CD8-positive, alpha-beta memory T cell (primary cell): ENCODE measurements around the gene MIPEP. TPM values are rescaled to one million over a fixed set of nuclear protein-coding genes. Genes with fewer than 3 reads are reported as not detected.

Experiments
- CTCF ChIA-PET: fragments of 350-600 bp; sonication (Branson Sonifier 250); formaldehyde crosslinking; loops from one replicate; lab custom pipeline; 2021; ENCODE audit warnings: antibody characterized with exemption; lab: Charles Lee
- POLR2A ChIA-PET: fragments of 350-600 bp; sonication (Branson Sonifier 250); formaldehyde crosslinking; loops from one replicate; lab custom pipeline; 2021; ENCODE audit warnings: antibody characterized with exemption; lab: Charles Lee
- DNase-seq, 5 donors: peaks; one replicate each; pipeline versions ENCODE4 v3.0.0 to v3.0.0-alpha.2; 2020 to 2022; ENCODE audit warnings: mixed read lengths in 1 of 5
- H3K27ac ChIP-seq: one replicate; pipeline ENCODE4 v1.7.0; 2013; ENCODE audit warnings: low read depth, mild to moderate bottlenecking, low read length, moderate library complexity
- H3K27me3 ChIP-seq: 2 replicates; pipeline ENCODE4 v1.7.0; 2013; ENCODE audit warnings: low read length, mild to moderate bottlenecking; ENCODE audit not compliant: insufficient read depth, poor library complexity, severe bottlenecking
- H3K36me3 ChIP-seq: 2 replicates; pipeline ENCODE4 v1.7.0; 2013; ENCODE audit warnings: mild to moderate bottlenecking, low read length, moderate library complexity; ENCODE audit not compliant: insufficient read depth
- H3K4me1 ChIP-seq: 2 replicates; pipeline ENCODE4 v1.7.0; 2013; ENCODE audit warnings: mild to moderate bottlenecking, low read length, moderate library complexity; ENCODE audit not compliant: insufficient read depth
- H3K4me3 ChIP-seq: 2 replicates; pipeline ENCODE4 v1.7.0; 2013; ENCODE audit warnings: mild to moderate bottlenecking, low read length
- H3K9me3 ChIP-seq: 2 replicates; pipeline ENCODE4 v1.7.0; 2013; ENCODE audit warnings: mild to moderate bottlenecking, low read length
- H3K27ac Mint-ChIP-seq, 8 donors: one replicate each; pipeline ENCODE4 v1.8.0; 2020 to 2021; ENCODE audit warnings: mixed read lengths in 8 of 8, mild to moderate bottlenecking in 6 of 8, inconsistent platforms in 3 of 8, moderate library complexity in 3 of 8
- H3K27me3 Mint-ChIP-seq, 2 donors: one replicate each; pipeline ENCODE4 v1.8.0; 2020 to 2021; ENCODE audit warnings: mixed read lengths in 2 of 2, mild to moderate bottlenecking in 1 of 2, moderate library complexity in 1 of 2
- H3K36me3 Mint-ChIP-seq, 3 donors: one replicate each; pipeline ENCODE4 v1.8.0; 2020 to 2021; ENCODE audit warnings: mixed read lengths in 3 of 3, inconsistent platforms in 1 of 3, mild to moderate bottlenecking in 1 of 3
- H3K4me1 Mint-ChIP-seq, 3 donors: one replicate each; pipeline ENCODE4 v1.8.0; 2020 to 2021; ENCODE audit warnings: mixed read lengths in 3 of 3, inconsistent platforms in 1 of 3, mild to moderate bottlenecking in 1 of 3
- H3K4me3 Mint-ChIP-seq, 7 donors: one replicate each; pipeline ENCODE4 v1.8.0; 2020 to 2021; ENCODE audit warnings: mixed read lengths in 7 of 7, mild to moderate bottlenecking in 6 of 7, moderate library complexity in 4 of 7, inconsistent platforms in 2 of 7
- H3K9me3 Mint-ChIP-seq, 5 donors: one replicate each; pipeline ENCODE4 v1.8.0; 2020 to 2022; ENCODE audit warnings: mixed read lengths in 5 of 5, mild to moderate bottlenecking in 3 of 5, moderate library complexity in 2 of 5, inconsistent platforms in 1 of 5
- polyA plus RNA-seq: library from polyadenylated mRNA; unstranded; fragments of 300-500 nt; fragmentation: Illumina TruSeq; gene quantifications from one replicate; pipeline ENCODE4 v1.2.3, GENCODE V29; 2021
- total RNA-seq, 2 experiments: library from RNA; stranded (reverse); gene quantifications; one replicate each; pipeline ENCODE4 v1.2.3, GENCODE V29; 2021

Gene MIPEP
- total and polyA plus RNA-seq, 3 experiments from 2014 or later = 17.9 to 23.7 (median 18.8) TPM

DNA sequence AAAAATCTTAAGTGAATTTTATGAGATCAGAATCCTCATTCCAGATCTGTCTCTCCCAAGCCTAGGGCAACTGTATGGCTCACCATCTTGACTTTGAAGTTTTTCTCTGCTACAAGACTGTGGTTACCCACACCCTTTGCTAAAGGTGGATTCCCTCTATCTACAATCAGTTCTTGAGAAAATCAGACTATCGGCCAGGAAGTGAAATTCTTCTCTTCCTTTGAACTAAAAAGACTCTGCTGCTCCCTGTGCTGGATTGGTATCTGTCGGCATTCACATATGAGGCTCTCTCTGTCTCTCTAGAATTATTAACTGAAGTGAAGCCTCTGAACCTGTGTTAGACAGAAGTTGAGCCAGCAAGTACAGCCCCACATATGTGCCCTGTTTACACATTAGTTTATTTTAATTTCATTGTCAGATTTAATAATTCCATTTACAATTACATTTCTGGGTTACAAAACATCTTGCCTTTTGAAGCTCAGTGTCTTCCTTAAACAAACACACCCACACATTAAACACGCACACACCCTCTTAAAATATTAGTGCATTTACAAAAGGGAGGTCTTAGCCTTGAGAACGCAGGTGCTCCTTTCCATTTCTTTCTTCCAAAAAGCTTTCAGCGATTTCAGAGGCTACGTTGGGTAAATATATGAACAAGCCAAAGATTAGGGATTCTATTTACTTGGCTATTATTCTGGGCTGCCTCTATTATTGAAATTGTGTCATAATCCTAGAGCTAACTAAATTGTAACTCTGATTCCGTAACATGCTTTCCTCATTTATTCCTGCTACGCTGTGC is 145.7 kb downstream of the MIPEP start:
- Histone ChIP-seq H3K9me3 (no peaks in the 10 kb centered on the region), H3K4me3 (no peak overlapping the region), H3K27me3 (no peaks in the 10 kb centered on the region), H3K4me1 (peaks cover 17% of the 10 kb centered on the region), H3K27ac (no peak overlapping the region), H3K36me3 (no peaks in the 10 kb centered on the region)
- Mint-ChIP-seq H3K27ac (peak overlapping the region in 2 of 8 donors; percentile 56 to 83), H3K4me3 (peak overlapping the region in 1 of 7 donors; percentile 1), H3K27me3 (no peaks in the 10 kb centered on the region), H3K36me3 (peaks cover 4 to 10% (median 4%) of the 10 kb centered on the region in 3 donors), H3K9me3 (no peaks in the 10 kb centered on the region), H3K4me1 (peaks cover 10 to 21% (median 18%) of the 10 kb centered on the region in 3 donors)
- ChIA-PET POLR2A (no interaction called here), CTCF (no interaction called here)
- peak in 2 of 5 donors; percentile 13 to 43 for DNase-seq

DNA sequence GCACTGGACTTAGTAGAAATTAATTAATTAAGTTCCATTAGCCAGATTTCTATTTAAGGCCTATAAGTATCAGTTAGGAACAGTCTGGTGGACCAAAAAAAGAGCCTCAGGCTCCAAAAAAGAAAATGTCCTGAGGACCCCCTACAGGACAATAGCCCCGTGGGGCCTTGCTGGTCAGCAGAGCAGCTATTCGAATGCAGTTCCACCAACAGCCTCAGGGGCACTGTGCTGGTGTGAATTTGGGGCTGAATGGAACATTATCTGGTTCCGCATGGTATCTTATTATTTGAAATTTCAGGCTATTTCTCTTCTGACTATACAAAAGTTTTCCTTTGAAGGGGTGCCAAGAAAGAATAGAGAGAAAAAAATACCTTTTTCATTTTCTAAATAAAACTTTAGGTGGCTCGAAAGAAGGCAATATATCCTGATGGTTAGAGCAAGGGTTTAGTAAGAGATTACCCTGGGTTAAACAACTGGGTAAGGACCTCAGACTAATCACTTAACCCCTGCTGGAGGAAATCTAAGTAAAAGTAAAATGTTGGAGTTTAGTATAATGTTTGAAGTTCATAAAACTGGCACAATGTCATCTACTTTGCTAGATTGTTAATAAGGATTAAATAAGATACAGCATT is 147.2 kb downstream of the MIPEP start:
- Histone ChIP-seq H3K27me3 (no peaks in the 10 kb centered on the region), H3K4me3 (no peak overlapping the region), H3K36me3 (no peaks in the 10 kb centered on the region), H3K27ac (no peak overlapping the region), H3K9me3 (no peaks in the 10 kb centered on the region), H3K4me1 (peaks cover 17% of the 10 kb centered on the region)
- H3K27me3 Mint-ChIP-seq = no peaks in the 10 kb centered on the region
- no peaks in the 10 kb centered on the region for H3K9me3 Mint-ChIP-seq
- H3K4me3 Mint-ChIP-seq = no peak overlapping the region
- peaks cover 4 to 8% (median 4%) of the 10 kb centered on the region in 3 donors for H3K36me3 Mint-ChIP-seq
- no peak for DNase-seq
- ChIA-PET POLR2A (no interaction called here), CTCF (no interaction called here)
- H3K27ac Mint-ChIP-seq = no peak overlapping the region
- H3K4me1 Mint-ChIP-seq = peaks cover 10 to 21% (median 18%) of the 10 kb centered on the region in 3 donors

GRCh38 chr13:23740002-23740401 is 149.2 kb downstream of the MIPEP start:
- ChIA-PET POLR2A (no interaction called here), CTCF (no interaction called here)
- H3K4me1 Mint-ChIP-seq = peaks cover 10 to 21% (median 18%) of the 10 kb centered on the region in 3 donors
- Histone ChIP-seq H3K4me3 (no peak overlapping the region), H3K9me3 (no peaks in the 10 kb centered on the region), H3K36me3 (no peaks in the 10 kb centered on the region), H3K27ac (no peak overlapping the region), H3K27me3 (no peaks in the 10 kb centered on the region), H3K4me1 (peaks cover 17% of the 10 kb centered on the region)
- H3K27me3 Mint-ChIP-seq = no peaks in the 10 kb centered on the region
- H3K36me3 Mint-ChIP-seq = peaks cover 4 to 10% (median 5%) of the 10 kb centered on the region in 3 donors
- DNase-seq = no peak
- H3K4me3 Mint-ChIP-seq = no peak overlapping the region
- H3K9me3 Mint-ChIP-seq = no peaks in the 10 kb centered on the region
- H3K27ac Mint-ChIP-seq = peak overlapping the region in 1 of 8 donors; percentile 6

- Mint-ChIP-seq H3K36me3 (peaks cover 4 to 10% (median 5%) of the 10 kb centered on the region in 3 donors), H3K4me3 (no peak overlapping the region), H3K27me3 (no peaks in the 10 kb centered on the region), H3K9me3 (no peaks in the 10 kb centered on the region), H3K4me1 (peaks cover 10 to 21% (median 18%) of the 10 kb centered on the region in 3 donors), H3K27ac (peak overlapping the region in 1 of 8 donors; percentile 6)
- peaks cover 17% of the 10 kb centered on the region for H3K4me1 ChIP-seq
- no peaks in the 10 kb centered on the region for H3K36me3 ChIP-seq
- no peaks in the 10 kb centered on the region for H3K27me3 ChIP-seq
- H3K27ac ChIP-seq = no peak overlapping the region
- DNase-seq = no peak
- H3K9me3 ChIP-seq = no peaks in the 10 kb centered on the region
- no peak overlapping the region for H3K4me3 ChIP-seq
- ChIA-PET POLR2A (no interaction called here), CTCF (no interaction called here)
Observed at GRCh38 chr13:23739596-23739995, 149.6 kb downstream of the MIPEP start.

- ChIA-PET POLR2A (no interaction called here), CTCF (no interaction called here)
- Histone ChIP-seq H3K27ac (no peak overlapping the region), H3K4me3 (no peak overlapping the region), H3K27me3 (no peaks in the 10 kb centered on the region), H3K4me1 (no peaks in the 10 kb centered on the region), H3K36me3 (no peaks in the 10 kb centered on the region), H3K9me3 (no peaks in the 10 kb centered on the region)
- H3K36me3 Mint-ChIP-seq = peaks cover 4 to 20% (median 9%) of the 10 kb centered on the region in 3 donors
- no peak overlapping the region for H3K27ac Mint-ChIP-seq
- H3K9me3 Mint-ChIP-seq = no peaks in the 10 kb centered on the region
- DNase-seq = no peak
- H3K4me3 Mint-ChIP-seq = no peak overlapping the region
- no peaks in the 10 kb centered on the region for H3K27me3 Mint-ChIP-seq
- H3K4me1 Mint-ChIP-seq = no peaks in the 10 kb centered on the region
Observed at GRCh38 chr13:23736541-23736940, 152.7 kb downstream of the MIPEP start.

DNA sequence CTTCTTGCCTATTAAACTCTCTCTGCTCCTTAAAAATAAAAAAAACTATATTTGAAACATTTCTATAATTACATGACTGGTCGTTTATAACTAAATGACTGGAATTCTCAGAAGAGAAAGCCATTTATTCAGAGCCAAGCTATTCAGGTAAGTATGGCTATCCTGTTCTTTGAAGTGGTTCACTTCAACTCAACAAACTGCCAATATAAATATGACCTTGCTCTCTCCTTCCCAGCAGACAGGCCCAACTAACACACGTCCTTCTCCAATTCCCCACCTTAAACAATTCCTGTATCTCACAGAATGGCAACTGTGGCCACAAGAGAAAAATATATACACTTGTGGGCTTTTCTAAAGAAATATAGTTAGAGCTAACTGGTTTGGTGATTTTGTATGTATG is 153.9 kb downstream of the MIPEP start:
- POLR2A ChIA-PET = interaction anchor here (0.7 kb wide), 1 partner anchor 1180 kb away, joined by 3 read pairs; no protein-coding TSS in a partner anchor

DNA sequence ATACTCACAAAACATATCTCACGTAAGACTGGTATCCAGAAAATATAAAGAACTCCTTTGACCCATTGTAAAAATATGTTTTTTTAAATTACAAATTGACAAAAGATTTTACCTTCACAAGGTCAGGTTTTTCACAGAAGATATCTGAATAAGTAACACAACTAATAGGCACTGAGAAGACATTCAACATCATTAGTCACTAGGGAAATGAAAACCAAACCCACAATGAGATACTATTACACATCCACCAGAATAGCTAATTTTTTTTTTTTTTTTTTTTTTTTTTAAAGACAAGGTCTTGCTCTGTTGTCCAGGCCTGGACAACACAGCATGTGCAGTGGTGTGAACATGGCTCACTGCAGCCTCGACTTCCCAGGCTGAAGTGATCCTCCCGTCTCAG is 157.5 kb downstream of the MIPEP start:
- H3K4me3 Mint-ChIP-seq = no peak overlapping the region
- Histone ChIP-seq H3K27ac (no peak overlapping the region), H3K9me3 (no peaks in the 10 kb centered on the region), H3K4me3 (no peak overlapping the region), H3K27me3 (no peaks in the 10 kb centered on the region), H3K36me3 (peaks cover 6% of the 10 kb centered on the region), H3K4me1 (no peaks in the 10 kb centered on the region)
- no peak for DNase-seq
- no peaks in the 10 kb centered on the region for H3K27me3 Mint-ChIP-seq
- CTCF ChIA-PET = no interaction called here
- no peaks in the 10 kb centered on the region for H3K4me1 Mint-ChIP-seq
- POLR2A ChIA-PET = no interaction called here
- no peak overlapping the region for H3K27ac Mint-ChIP-seq
- peaks cover 6 to 22% (median 20%) of the 10 kb centered on the region in 3 donors for H3K36me3 Mint-ChIP-seq
- H3K9me3 Mint-ChIP-seq = no peaks in the 10 kb centered on the region

More for the DNA sequence above, 153.9 kb downstream of the MIPEP start:
- Histone ChIP-seq H3K36me3 (no peaks in the 10 kb centered on the region), H3K27ac (no peak overlapping the region), H3K9me3 (no peaks in the 10 kb centered on the region), H3K4me1 (no peaks in the 10 kb centered on the region), H3K4me3 (no peak overlapping the region), H3K27me3 (no peaks in the 10 kb centered on the region)
- Mint-ChIP-seq H3K4me3 (no peak overlapping the region), H3K27me3 (no peaks in the 10 kb centered on the region), H3K4me1 (no peaks in the 10 kb centered on the region), H3K27ac (no peak overlapping the region), H3K9me3 (no peaks in the 10 kb centered on the region), H3K36me3 (peaks cover 4 to 20% (median 9%) of the 10 kb centered on the region in 3 donors)
- CTCF ChIA-PET = no interaction called here
- no peak for DNase-seq

- ChIA-PET POLR2A (no interaction called here), CTCF (no interaction called here)
- H3K4me1 Mint-ChIP-seq = no peaks in the 10 kb centered on the region
- H3K4me3 Mint-ChIP-seq = no peak overlapping the region
- no peak overlapping the region for H3K27ac ChIP-seq
- DNase-seq = no peak
- H3K9me3 Mint-ChIP-seq = no peaks in the 10 kb centered on the region
- peaks cover 6% of the 10 kb centered on the region for H3K36me3 ChIP-seq
- no peaks in the 10 kb centered on the region for H3K4me1 ChIP-seq
- no peaks in the 10 kb centered on the region for H3K27me3 ChIP-seq
- H3K27me3 Mint-ChIP-seq = no peaks in the 10 kb centered on the region
- H3K4me3 ChIP-seq = no peak overlapping the region
- H3K27ac Mint-ChIP-seq = no peak overlapping the region
- peaks cover 6 to 22% (median 19%) of the 10 kb centered on the region in 3 donors for H3K36me3 Mint-ChIP-seq
- H3K9me3 ChIP-seq = no peaks in the 10 kb centered on the region
Observed at GRCh38 chr13:23730251-23730650, 158.9 kb downstream of the MIPEP start.
